Measurements from ENCODE around the gene MBTD1.

Gene MBTD1

DNA sequence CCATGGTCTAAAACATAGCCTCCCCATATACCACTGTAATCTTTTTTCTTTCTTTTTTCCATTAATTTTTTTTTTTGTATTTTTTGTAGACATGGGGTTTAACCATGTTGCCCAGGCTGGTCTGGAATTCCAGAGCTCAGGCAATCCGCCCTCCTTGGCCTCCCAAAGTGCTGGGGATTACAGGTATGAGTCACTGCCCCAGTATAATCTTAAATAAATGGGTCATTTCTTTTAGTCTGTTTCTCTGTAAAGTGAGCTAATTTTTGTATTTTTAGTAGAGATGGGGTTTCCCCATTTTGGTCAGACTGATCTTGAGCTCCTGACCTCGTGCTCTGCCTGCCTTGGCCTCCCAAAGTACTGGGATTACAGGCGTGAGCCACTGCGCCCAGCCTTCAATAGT is 112.2 kb downstream of the MBTD1 start:
- no peak for DNase-seq (ENCODE audit: low read depth in 2 of 2)

DNA sequence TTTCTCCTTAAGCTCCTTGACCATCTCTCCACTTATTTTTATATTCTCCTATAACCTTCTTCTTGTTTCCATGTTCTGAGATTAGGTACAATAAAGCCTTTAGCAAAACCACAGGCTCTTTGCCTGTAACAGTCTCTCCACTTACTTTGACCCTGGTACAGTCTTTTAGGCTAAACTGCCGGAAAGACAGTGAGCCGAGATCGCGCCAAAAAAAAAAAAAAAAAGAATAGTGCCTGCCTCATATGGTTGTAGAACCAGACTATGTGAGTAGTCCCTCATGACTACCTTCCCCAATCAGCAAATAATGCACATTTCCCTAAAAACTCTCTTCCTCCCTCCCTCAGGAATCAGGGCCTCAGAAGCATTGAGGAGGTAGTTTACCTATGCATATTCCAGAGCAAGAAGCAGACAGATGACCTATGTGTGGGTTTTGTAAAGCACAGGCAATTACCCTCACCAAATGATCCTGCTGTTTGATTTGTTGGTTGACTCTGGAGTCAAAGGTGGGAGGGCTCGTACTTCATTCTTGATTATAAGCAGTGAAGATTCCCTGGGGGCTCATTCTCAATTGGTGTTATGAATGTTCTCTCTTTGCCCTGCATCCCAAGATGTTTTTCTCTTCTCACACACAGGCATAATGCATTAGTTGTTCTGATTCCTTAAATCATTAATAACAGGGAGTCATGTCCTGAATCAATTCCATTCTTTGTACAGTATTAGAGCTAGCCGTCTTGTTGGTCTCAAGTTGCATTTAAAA is 115.4 kb downstream of the MBTD1 start:
- DNase-seq (ENCODE audit: low read depth in 2 of 2) = no peak

DNA sequence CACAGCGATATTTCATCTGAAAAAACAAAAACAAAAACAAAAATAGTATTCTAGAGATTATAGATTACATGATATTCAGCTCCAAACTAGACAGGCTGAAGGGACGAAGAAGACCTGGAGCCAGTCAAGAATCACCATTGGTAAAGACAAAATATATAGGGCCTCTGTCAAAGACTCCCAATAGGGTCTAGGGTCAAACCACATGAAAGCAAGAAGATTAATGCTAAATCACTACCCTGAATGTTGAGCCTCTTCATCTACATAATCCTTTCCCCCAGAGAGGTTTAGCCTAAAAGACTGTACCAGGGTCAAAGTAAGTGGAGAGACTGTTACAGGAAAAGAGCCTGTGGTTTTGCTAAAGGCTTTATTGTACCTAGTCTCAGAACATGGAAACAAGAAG is 117.3 kb downstream of the MBTD1 start:
- DNase-seq (ENCODE audit: low read depth in 2 of 2) = no peak

DNA sequence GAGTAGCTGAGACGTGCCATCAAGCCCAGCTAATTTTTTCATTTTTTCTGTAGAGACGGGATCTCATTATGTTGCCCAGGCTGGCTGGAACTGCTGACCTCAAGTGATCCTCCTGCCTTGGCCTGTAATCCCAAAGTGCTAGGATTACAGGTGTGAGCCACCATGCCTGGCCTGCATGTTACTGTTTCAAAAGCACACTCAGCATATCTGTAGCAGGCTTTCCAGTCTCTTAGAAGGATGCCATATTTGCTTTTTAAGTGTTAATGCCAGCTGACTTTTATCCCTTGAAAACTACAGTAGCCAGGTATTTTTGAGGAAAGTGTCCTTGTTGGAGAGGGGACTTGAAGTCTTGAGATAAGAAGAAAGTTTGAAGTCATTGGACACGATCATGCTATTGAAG is 123.9 kb downstream of the MBTD1 start:
- DNase-seq (ENCODE audit: low read depth in 2 of 2) = no peak

DNA sequence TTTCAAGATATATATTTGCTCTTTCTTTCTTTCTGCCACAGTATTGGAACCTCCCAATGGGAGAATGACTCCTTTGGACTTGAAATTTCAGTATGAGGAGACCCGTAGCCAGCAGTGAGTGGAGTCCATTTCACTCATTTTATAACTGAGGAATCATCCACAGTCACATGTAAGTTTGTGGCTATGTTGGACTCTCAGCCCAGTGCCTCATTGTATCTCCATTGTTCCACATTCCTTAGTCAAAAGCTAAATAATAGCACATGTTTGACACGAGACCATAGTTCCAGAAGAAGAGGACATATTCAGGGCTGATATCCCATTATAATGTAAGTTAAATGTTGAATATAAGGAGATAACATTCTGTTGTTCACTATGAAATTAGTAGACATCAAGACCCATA is 126.5 kb downstream of the MBTD1 start:
- no peak for DNase-seq (ENCODE audit: low read depth in 2 of 2)

DNA sequence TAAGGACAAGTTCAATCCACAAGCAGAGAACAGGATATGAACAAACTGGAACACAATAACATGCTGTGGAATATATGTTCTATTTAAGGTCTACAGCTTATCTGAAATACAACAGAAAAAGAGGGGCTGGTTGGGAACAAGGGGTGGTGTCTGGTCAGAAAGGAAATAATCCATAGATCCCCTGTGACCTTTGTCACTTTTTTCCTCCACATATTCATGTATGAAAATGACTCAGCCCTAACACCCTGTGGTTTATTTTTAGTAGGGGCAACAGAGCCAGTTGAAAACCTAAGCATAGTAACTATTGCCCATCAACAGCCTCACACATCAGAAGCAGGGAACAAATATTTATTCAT is 126.9 kb downstream of the MBTD1 start:
- no peak for DNase-seq (ENCODE audit: low read depth in 2 of 2)

DNA sequence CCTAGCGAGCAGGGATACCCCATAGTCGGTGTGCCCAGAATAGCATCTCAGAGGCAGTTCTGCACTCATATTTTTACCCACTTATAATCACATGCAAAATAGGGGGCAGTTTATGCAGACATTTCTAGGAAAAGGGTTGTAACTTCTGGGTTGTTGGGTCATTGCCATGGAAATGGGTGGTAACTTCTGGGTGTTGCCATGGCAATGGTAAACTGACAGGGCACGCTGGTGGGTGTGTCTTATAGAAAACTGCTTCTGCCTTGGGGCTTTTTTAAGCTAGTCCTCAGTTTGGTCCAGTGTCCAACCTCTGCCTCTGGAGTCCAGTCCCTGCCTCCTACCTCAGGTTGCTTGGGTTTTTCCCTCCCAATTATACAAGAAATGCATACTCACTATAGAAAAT is 131.8 kb downstream of the MBTD1 start:
- DNase-seq (ENCODE audit: low read depth in 2 of 2) = no peak
